ENCODE data around the gene PCDHGA1.
A peak's percentile ranks its signal among the peaks of the same experiment; 100 is the strongest.
"Not testable (repeated sequence)": the region's sequence is repeated elsewhere in the genome, so short reads cannot be mapped to it uniquely, and the experiment has no call there.

Gene PCDHGA1

GRCh38 chr5:141383345-141383744 lies 53.0 kb downstream of the PCDHGA1 start:
- in situ Hi-C loops (cut with MboI; ENCODE audit: low sequenced_read_pairs, unreplicated experiment) = no loop called here
- DNase-seq (ENCODE audit: low spot score) = no peak
- no peak for TF ChIP-seq CTCF (IDR thresholded peaks at IDR 0.05; ENCODE audit: borderline replicate concordance, control extremely low read depth, extremely low read depth, insufficient read depth, missing control alignments)

GRCh38 chr5:141384471-141385267 lies 54.4 kb downstream of the PCDHGA1 start:
- no peak for TF ChIP-seq CTCF (IDR thresholded peaks at IDR 0.05; ENCODE audit: borderline replicate concordance, control extremely low read depth, extremely low read depth, insufficient read depth, missing control alignments)
- in situ Hi-C loops (cut with MboI; ENCODE audit: low sequenced_read_pairs, unreplicated experiment) = no loop called here
- DNase-seq (ENCODE audit: low spot score) = no peak

GRCh38 chr5:141387557-141388311 lies 57.4 kb downstream of the PCDHGA1 start, which contains the start of gene PCDHGB4:
Gene PCDHGB4, plus strand, starts transcription at chr5:141387698. Its CDS starts 187 bp downstream, at chr5:141387885.
- peak; percentile 57 for TF ChIP-seq CTCF (IDR thresholded peaks at IDR 0.05; ENCODE audit: borderline replicate concordance, control extremely low read depth, extremely low read depth, insufficient read depth, missing control alignments)
- in situ Hi-C loops (cut with MboI; ENCODE audit: low sequenced_read_pairs, unreplicated experiment); DNase-seq (ENCODE audit: low spot score): not testable (repeated sequence)

GRCh38 chr5:141388661-141389060 lies 58.3 kb downstream of the PCDHGA1 start:
- DNase-seq (ENCODE audit: low spot score) = no peak
- in situ Hi-C loops (cut with MboI; ENCODE audit: low sequenced_read_pairs, unreplicated experiment) = no loop called here
- no peak for TF ChIP-seq CTCF (IDR thresholded peaks at IDR 0.05; ENCODE audit: borderline replicate concordance, control extremely low read depth, extremely low read depth, insufficient read depth, missing control alignments)

GRCh38 chr5:141389153-141390042 lies 59.1 kb downstream of the PCDHGA1 start:
- in situ Hi-C loops (cut with MboI; ENCODE audit: low sequenced_read_pairs, unreplicated experiment) = no loop called here
- TF ChIP-seq CTCF (IDR thresholded peaks at IDR 0.05; ENCODE audit: borderline replicate concordance, control extremely low read depth, extremely low read depth, insufficient read depth, missing control alignments) = no peak
- no peak for DNase-seq (ENCODE audit: low spot score)

Data from GM13976 (cell line).